Measurements from ENCODE around the gene NLGN3.
A peak's percentile ranks its signal among the peaks of the same experiment; 100 is the strongest.
"Not testable (repeated sequence)": the region's sequence is repeated elsewhere in the genome, so short reads cannot be mapped to it uniquely, and the experiment has no call there.

NLGN3 gene

DNA sequence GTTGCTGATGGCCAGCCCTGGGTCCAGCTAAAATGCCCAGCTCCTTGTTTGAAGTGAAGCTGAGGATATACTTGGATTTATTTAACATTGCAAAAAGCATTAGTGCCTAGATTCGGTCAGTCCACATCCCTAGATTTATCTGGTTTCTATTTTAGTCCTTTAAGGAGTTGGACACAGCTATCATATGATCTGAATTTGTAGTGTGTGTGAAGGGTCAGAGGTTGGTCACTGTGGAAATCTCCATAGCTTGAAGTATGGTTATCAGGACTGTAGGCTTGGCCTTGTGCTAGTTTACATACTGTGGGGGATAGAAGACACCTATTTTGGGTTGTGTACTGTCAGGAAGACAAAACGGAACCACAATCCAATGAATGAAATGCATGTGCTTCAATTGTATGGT lies 28.8 kb downstream of the NLGN3 start:
- no peak for FAIRE-seq

DNA sequence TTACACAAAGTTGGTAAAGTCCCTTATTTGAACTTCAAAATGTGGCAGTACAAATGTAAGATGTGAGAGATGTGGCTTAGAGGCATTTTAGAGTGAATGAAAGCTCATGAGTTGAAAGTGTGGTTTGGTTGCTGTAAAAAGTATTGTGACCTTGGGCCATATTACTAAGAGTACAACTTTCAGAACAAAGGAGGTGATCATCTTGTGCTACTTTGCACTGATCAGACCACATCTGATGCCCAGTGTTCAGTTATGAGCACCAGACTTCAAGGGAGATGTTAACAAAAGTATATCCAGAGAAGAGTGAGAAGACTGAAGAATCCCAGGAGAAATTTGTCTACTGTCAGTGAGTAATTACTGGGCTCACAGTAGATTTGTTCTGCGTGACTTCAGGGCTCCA lies 30.2 kb downstream of the NLGN3 start:
- FAIRE-seq = no peak

DNA sequence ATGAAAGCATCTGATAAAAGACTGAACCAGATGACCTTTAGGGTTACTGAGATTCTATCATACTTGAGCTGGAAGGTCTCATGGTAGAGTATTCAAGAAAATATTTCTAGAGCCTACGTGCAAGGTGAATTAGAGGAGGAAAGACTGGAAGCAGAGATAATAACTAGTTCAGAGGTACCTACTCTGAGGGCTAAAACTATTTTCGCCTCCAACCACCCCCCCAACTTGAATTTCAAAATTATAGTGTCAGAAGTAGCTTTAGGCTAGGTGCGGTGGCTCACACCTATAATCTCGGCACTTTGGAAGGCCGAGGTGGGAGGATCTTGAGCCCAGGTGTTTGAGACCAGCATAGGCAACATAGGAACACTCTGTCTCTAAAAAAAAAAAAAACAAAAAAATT lies 30.9 kb downstream of the NLGN3 start:
- no peak for FAIRE-seq

DNA sequence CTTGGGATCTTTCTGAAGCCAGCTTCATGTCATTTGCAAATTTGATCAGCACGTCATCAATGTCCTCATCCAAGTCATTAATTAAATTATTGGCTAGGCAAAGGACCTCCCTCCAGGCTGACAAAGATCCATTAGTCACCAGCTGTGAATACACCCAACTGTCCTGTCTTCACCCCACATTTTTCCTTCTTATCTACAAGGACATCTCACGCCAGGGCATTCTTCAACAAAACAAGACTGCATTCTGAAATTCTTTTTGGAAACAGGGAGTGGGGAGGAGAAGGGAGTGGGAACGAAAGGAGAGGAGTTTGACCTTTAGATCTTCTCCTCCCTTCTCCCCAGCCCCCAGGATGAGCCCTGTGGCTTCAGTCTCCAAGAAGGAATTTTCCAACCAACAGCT lies 32.7 kb downstream of the NLGN3 start:
- no peak for FAIRE-seq

DNA sequence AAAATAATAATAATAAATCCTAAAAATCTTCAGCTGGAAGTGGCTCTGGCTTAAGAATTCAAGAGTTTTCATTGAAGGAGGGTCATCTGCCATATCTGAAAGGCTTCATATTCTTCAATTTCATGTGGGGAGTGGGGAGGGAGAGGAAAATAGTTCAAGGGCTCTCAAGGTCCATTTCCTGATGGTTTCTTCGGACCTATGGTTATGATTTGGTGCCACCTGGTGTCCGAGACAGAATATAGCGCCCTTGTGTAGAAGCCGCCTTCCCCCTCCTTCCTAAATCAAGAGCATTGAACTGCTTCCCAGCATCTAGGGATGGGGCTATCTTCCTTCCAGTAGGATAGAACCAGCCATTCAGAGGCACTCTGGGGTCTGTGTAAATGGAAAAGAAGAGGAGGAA lies 34.3 kb downstream of the NLGN3 start:
- FAIRE-seq = peak; percentile 31

DNA sequence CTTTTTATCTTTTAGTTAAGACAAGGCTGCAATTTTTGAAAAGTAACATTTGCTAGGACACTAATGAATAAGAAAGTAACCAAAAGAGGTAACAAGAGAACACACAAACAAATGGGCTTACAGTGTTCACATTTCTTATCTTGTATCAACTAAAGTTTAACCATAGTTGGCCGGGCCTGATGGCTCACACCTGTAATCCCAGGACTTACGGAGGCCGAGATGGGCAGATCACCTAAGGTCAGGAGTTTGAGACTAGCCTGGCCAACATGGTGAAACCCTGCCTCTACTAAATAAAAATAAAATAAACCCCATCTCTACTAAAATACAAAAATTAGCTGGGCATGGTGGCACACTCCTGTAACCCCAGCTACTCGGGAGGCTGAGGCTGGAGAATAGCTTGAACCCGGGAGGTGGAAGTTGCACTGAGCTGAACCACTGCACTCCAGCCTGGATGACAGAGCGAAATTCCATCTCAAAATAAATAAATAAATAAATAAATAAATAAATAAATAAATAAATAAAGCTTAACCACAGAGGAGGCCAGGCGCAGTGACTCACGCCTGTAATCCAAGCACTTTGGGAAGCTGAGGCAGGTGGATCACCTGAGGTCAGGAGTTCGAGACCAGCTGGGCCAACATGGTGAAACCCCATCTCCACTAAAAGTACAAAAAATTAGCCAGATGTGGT lies 36.1 kb downstream of the NLGN3 start:
- FAIRE-seq = not testable (repeated sequence)

DNA sequence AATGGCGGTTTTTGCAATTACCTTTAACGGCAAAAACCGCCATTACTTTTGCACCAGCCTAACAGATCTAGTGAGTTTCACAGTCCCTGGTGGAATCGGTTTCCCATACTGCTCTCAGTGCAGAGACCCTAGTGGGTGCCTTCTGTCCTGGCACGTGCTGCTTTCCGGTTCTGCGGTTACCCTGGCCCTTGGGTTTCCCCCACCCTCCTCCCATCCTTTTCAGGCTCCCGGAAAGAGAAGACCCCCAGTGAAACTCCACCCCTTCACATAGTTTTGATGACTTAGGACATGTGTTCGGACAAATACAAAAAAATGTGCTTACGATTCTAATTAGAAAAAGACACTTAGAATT lies 36.9 kb downstream of the NLGN3 start:
- no peak for FAIRE-seq

DNA sequence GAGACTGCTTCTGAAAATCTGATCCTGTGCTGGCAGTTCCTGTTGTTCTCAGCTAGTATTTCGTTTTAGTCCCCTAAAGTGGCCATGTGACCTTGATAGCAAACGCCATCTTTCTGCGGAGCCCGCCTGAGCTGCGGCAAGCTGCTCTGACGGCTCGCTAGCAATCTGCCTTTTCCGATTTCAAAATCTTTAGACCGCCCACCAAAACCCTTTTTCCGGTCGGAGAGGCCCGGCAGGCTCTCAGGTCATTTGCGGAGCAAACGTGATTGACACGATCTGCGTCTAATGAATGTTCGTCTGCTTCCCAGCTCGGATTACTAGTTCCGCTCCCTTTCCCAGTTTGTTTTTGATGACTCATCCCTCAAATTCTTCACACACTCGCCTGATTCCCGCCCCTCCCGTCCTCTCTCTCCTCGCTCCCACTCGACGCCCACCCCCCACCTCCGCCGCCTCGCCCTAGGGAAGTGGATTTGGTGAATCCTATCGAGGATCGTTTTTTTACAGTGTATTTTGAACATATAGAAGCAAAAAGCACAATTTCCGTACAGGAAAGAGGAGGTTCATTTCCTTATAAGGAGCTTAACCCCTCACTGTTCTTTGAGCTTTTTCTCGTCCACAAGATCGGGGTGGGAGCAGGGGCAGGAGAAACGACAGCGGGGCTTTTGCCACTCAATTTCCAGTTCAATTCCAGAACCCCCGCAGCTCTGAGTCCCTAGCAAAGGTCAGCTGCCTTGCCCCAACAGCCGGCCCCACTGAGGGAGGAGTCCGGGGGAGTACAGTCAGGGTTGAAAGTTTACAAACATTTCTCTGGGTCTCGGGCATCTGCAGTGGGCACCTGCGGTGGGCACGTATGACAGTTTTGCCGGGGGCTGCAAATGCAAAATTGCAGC lies 37.5 kb downstream of the NLGN3 start:
- peak; percentile 99 for FAIRE-seq

DNA sequence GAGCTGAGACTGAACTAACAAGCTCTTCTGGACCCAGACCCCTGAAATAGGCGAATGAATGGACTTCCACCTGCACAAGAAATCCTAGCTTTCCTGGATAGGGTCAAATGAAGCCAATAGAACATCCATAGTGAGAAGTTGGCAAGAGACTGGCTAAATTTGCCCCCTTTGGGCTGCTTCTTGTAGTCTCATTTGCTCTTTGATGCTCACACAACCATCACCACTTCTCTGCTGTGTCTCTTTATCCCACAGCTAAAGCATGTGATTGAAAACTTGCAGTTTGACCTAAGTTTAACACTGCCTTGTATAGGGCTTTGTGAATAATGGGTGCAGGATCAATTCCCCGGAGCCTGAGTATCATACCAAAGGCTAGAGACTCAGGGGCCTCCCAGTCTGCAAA lies 38.2 kb downstream of the NLGN3 start:
- no peak for FAIRE-seq

DNA sequence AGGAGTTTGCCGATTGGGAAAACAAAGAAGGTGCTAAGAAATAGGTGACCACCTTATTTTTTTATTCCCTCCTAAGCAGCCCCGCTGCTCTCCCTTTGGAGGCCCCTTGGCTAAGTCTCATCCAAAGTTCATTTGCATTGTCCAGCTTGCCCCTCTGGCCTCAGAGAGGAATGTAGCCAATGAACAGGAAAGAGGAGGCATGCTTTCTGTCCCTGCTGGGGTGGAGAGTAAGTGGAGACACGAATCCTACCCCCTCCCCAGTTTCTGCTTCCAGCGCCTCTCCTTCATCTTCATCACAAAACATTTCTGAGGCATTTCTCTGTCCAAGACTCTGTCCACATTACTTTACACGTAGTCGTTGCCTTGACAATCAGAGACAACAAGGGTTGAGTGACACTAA lies 38.7 kb downstream of the NLGN3 start:
- no peak for FAIRE-seq

DNA sequence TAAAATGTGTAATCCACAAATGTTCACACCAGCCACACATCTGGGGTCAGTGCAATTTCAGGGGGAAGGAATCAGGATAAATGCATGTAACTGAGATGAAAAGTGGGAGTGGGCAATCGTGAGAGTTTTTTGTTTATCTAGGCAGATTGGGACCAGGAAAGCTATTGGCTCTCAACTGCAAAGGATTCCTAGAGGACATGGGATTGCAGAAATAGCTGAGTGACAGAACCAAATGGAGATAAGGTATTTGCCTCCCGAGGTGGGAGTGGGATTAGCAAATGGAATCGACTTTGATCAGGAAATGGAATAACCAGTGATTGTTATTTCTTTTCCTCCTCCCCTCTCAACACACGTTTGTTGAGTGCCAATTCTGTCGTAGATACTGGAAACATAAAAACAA lies 39.5 kb downstream of the NLGN3 start:
- no peak for FAIRE-seq

DNA sequence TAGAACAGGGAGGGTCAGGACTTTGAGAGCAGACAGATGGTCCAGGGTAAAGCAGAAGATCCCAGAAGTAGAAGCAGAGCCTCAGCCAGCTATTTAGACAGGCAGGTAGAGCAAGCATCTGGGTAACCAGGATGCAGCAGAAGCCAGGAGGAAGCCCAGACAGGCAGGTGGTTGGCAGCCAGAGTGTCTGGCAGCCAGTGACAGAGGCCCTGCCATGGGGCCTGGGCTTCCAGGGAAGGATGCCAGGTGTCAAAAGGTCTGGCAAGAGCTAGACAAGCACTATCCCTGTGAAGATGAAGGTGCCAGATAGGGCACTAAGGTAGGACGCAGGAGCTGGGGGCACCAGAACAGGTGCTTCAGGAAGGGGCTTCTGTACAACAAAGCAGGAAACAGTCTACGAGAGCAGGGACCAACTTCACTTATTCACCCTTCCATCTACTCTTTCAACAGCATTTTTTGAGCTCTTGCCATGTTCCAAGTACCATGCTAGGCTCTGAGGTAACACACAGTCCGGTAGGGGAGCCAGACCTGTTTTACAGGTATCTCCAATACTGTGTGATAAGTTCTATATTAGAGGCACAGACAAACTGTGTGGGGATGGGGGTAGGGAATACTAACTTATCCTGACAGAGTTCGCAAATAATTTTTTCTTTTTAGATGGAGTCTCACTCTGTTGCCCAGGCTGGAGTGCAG lies 40.3 kb downstream of the NLGN3 start:
- FAIRE-seq = no peak

DNA sequence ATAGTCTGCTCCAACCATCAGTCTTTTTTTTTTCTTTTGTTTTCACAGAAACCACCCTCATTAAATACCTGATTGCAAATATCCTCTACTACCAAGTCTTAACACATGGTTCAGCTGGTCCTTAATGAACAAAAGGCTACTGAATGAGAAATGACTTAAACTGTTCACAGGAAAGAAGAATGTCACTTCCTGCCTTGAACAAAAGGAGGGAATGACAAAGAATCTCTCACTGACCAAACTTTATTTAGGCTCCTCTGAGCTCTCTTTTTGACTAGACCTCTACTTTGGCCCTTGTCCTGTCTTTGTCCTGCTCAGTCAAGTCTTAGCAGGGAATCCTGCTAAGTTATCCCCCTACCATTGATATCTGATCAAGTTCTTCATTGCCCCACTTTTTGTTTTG lies 46.6 kb downstream of the NLGN3 start:
- no peak for FAIRE-seq

DNA sequence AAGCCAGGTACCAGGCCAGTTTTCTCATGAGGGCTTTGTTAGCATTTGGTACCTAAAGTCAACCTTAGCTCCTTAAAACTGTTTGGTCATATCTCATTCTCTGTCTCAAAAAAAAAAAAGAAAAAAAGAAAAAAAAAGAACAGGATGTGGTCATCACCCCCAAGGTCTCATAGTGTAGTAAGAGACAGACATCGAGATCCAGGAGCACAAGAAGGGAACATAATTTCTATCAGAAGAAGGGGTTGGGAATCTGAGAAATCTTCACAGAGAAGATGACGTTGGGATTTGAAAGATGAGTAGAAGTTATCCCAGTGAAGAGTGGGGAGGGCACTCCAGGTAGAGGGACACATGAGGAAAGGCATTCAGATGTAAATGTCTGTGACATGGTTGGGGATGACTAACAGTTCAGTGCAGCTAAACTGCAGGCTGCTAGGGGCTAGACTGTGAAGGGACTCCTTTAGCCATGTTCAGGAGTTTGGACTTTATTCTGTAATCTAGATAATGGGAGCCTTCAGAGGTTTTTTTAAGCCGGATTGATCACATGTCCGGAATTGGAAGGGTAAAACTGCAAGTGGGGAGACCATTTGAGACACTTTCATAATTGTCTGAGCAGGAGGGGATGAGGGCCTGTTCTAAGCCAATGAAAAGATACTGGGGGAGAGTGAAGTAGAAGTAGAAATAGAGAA lies 51.5 kb downstream of the NLGN3 start:
- no peak for FAIRE-seq

DNA sequence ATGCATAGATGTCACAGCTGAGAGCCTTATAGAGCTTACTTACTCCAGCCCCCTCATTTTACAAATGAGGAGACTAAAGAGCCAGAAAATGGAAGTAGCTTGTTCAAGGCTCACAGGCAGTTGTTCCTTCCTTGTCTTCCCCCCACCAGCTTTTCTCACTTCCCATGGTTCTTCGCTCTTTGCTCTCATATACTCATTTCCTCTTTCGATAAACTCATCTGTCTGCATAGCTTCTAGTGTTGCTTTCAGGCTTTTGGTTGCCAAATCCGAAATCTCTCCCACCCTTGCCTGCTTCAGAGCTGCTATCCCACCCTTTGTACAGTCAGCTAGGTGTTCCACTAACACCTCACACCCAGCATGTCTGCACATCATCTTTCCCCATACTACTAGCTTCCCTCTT lies 53.4 kb downstream of the NLGN3 start:
- no peak for FAIRE-seq

DNA sequence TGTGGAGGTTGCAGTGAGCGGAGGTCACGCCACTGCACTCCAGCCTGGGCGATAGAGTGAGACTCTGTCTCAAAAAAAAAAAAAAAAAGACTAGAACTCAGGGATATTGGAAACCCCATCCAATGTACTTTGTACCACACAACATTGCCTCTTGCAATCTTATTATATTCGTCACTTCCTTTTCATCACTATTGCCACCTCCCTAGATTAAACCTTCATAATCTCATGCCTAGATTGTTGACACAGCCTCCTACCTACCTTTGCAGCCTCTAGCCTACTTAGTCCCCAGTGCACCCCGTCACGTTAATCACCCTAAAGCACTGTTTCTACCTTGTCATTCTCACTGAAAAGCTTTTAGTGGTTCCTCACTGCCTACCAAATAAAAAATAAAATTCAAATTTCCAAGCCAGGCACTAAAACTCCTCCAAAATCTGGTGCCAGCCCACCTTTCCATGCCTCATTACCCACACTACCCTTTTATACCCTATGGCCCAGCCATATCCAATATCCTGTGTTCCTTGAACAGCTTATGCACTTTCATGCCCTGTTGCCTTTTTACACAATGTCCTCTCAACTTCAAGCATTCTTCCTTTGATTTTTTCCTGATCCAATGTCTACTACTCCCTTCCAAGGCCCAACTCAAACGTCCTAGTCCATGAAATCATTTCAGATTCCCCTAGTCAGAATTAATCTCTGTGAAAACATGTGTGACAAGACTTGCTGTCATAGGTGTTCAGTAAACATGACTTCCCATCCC lies 54.8 kb downstream of the NLGN3 start:
- no peak for FAIRE-seq

DNA sequence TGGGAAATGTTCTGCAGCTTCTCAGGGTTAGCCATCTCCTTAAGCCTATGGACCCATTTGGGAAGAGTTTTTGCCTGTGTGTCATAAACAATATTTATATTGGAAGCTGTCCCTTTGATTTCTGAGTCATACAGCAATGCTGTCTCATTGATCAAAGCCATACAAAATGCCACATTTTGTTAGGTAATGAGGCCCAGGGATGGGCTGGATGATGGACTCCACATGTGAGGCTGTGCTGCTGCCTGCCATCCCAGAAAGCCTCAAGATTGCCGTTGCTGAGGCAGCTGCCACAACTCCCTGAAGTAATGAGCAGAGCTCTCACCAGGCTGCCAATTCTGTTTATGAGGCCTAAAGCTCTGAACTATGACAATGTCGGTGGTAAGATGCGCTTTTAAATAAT lies 66.2 kb downstream of the NLGN3 start:
- no peak for FAIRE-seq

DNA sequence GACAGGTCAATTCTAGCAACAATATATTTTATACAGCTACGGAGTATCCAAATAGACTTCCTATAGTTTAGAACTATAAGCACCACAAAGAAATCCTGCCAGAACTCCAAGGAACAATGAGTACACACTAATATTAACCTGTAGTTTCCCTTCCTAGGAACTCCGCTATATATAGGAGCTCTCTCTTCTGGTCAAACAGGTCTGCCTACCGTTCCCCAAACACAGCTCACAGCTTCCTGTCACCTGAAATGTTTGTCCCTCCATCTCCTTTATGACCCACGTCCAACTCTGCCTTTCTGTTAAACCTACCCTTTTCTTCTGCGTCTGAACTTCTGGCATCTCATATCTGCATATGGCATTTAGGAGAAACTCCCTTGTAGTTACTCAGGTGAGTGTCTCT lies 67.9 kb downstream of the NLGN3 start:
- no peak for FAIRE-seq

DNA sequence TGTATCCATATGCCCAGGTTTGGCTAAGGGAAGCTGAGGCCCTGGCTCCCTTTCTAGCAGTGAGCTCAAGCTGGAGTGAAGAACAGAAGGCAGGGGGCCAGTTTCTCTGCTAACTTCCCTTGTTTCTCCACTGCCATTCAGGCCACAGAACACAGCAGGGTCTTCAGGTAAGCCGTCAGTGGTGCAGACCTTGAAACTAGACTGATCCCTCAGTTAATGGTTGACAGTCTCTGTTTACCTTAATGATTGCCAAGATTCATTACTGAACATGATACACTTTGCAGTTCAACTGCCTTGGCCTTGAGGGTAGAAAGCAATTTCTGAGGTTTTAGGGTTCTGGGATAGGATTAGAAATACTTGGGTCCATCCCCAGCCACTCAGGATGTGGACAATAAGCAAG lies 69.5 kb downstream of the NLGN3 start:
- no peak for FAIRE-seq

DNA sequence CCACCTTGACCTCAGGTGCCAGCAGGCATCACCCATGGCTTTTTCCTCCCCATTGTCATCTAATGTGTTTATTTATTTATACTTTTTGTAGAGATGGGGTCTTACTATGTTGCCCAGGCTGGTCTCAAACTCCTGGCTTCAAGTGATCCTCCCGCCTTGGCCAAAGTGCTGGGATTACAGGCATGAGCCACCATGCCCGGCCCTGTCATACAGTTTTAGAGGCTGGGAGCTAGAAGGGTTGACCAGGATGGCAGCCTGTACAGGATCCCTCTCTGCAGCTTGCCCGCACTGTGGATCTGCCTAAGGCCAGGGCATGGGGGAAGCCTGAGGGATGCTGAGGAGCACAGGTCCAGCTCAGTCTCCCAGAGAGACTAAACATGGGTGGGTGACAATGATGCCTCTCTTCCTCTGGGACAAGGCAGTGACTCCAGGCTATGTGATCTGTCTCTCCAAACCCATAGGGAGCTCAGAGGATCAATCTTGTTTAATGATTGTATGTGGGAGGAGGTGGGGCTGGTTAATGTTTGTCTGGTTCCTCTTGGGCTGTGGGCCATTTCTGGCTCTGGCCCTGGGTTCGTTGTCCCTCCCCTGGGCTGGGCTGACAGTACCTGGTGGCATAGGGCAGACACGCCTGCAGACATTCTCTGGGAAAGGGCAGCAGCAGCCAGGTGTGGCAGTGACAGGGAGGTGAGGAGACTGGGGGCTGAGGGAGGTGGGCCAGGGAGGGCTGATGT lies 70.1 kb downstream of the NLGN3 start:
- FAIRE-seq = no peak

DNA sequence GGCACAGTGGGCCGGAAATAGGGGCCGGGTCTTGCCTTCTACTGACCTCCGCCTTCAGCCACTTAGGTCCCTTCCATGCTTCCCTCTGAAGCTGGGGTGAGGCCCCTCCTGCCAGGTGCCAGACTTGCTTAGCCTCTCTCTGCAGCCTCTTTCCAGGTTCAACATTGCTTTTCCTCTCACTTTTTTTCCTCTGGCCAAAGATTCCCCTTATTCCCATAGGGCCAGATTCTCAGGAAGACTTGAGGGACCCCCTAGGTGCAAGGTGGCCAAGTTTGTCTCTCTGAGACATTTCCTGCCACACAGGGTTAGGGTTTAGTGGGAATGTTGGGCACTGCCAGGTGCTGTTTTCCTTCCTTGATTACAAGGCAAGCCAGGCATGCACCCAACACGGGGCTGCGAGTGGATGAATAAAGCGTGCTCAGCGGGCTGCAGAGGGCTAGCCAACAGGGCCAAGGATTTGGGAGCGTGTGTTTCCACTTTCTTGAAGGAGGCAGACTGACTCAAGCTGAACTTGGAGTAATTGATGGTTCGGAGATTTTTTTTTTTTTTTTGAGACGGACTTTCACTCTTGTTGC lies 70.8 kb downstream of the NLGN3 start:
- FAIRE-seq = no peak

DNA sequence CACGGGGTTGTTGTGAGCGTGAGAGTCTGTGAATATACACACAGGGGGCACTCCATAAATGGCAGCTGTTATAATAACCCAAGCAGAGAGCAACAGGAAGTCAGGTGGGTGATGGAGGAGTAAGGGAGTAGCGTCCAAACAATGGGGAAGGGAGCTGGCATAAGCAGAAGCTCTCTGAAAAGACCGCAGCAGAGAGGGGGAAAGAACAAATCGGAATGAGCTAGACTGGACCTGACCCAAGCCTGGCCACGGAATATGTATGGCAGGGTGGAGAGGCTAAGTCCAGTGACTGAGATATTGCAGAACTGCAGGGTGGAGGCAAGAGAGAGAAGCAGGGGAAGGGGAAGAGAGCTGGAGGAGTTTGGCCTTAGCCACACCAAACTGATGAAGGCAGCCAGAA lies 71.8 kb downstream of the NLGN3 start:
- no peak for FAIRE-seq
